22Rv1 (cell line): Measurements from ENCODE around the gene PYDC1.
"Not testable (repeated sequence)": the region's sequence is repeated elsewhere in the genome, so short reads cannot be mapped to it uniquely, and the experiment has no call there.

Source experiments
- H3K27ac ChIP-seq: fragments of 450-650 bp; 2 replicates; pipeline ENCODE4 v1.5.1; 2017
- CTCF ChIP-seq: fragments of 450-650 bp; IDR thresholded peaks from 2 replicates; pipeline ENCODE4 v1.5.1; 2017; ENCODE audit warnings: mild to moderate bottlenecking
- ZFX ChIP-seq: fragments of 450-650 bp; IDR thresholded peaks from 2 replicates; pipeline ENCODE4 v1.6.1; 2017; ENCODE audit warnings: antibody characterized with exemption, borderline replicate concordance

The PYDC1 gene

GRCh38 chr16:31253642-31254045 lies 36.7 kb upstream of the PYDC1 start:
- TF ChIP-seq CTCF (no peak), ZFX (no peak)
- H3K27ac ChIP-seq: no peak overlapping the region

GRCh38 chr16:31251435-31251834 lies 34.5 kb upstream of the PYDC1 start:
- TF ChIP-seq CTCF: no peak
- no peak for TF ChIP-seq ZFX
- no peak overlapping the region for H3K27ac ChIP-seq

GRCh38 chr16:31250782-31251384 lies 33.9 kb upstream of the PYDC1 start:
- no peak overlapping the region for H3K27ac ChIP-seq
- TF ChIP-seq ZFX (no peak), CTCF (no peak)

GRCh38 chr16:31248344-31248743 lies 31.4 kb upstream of the PYDC1 start:
- TF ChIP-seq CTCF (no peak), ZFX (no peak)
- no peak overlapping the region for H3K27ac ChIP-seq

GRCh38 chr16:31246296-31246695 lies 29.4 kb upstream of the PYDC1 start:
- TF ChIP-seq ZFX (no peak), CTCF (no peak)
- no peak overlapping the region for H3K27ac ChIP-seq

- H3K27ac ChIP-seq: not testable (repeated sequence)
These were observed 28.7 kb upstream of the PYDC1 start for GRCh38 chr16:31245598-31245997.

GRCh38 chr16:31243734-31244670 lies 27.1 kb upstream of the PYDC1 start:
- TF ChIP-seq ZFX: no peak
- no peak for TF ChIP-seq CTCF
- no peak overlapping the region for H3K27ac ChIP-seq
